Activated gamma-delta T cell treated with anti-CD3 and anti-CD28 coated beads, Interleukin-2, amount 50 U/mL, for 16 hours (primary cell): ENCODE measurements around the gene WRNIP1.

Experiments used
- DNase-seq: peaks from one replicate; pipeline ENCODE4 v3.0.0-alpha.2; 2020; ENCODE audit warnings: low read depth

Gene WRNIP1

GRCh38 chr6:2807342-2808090 is 42.3 kb downstream of the WRNIP1 start:
- no peak for DNase-seq

GRCh38 chr6:2809015-2809414 is 43.8 kb downstream of the WRNIP1 start:
- DNase-seq, result no peak

GRCh38 chr6:2810092-2810671 is 45.0 kb downstream of the WRNIP1 start:
- DNase-seq, result no peak

- DNase-seq, result no peak
Measured at GRCh38 chr6:2812695-2813094, 47.5 kb downstream of the WRNIP1 start.

GRCh38 chr6:2816158-2816557 is 51.0 kb downstream of the WRNIP1 start:
- no peak for DNase-seq

GRCh38 chr6:2817903-2818443 is 52.8 kb downstream of the WRNIP1 start:
- no peak for DNase-seq

DNA sequence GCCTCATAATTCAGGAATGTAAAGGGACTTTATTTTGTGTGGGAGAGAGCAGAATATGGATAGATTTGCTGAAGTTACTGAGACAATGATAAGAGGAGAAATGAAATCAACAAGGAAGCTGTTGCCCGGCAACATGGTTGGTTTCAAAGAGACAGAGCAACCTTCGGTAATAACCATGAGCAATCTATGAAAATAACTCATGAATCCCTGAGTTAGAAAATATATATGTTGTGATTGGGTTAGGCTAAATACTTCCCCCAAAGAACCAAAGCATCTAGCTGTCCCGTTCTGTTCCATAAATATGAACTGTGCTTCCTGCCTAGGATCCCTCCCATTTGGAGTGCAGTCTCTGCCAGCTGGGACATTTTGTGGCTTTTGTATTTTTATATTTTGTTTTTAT is 53.4 kb downstream of the WRNIP1 start:
- DNase-seq, result no peak

DNA sequence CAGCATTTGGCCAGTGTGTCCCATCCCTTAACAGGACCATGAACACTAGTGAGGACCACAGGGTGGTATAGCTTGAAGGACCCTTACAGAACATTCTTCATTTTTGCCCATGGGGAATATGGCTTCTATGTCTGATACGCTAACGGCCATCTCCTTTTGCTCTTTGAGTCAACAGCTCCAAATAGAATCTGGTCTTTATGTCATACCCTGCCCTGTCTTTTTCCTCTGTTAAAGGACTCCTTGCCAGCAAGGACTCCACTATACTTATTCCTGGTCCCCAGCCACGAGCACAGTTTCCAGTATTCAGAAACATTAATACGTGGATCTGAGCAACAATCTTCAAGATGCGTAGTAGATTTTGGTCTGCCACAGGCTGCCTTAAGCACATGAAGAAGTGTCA is 53.9 kb downstream of the WRNIP1 start:
- DNase-seq, result no peak

DNA sequence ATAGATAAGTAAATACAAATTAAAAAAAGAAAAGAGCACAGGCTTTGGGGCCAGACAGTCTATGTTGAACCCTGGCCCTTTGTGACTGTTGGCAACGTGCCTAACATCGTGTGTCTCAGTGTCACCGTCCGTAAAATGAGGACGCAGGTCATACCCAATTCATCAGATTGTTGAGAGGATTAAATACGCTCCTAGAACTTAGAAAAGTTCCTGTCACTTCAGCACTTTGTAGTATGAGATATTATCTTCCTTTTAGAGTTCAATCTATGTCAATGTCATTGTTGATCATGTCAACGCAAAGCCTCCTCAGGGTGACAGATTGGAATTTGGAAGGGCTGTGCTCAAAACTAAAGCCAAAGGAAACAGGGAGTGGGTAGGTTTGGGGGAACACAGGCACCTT is 54.8 kb downstream of the WRNIP1 start:
- DNase-seq, result no peak

GRCh38 chr6:2820415-2820814 is 55.2 kb downstream of the WRNIP1 start:
- no peak for DNase-seq

DNA sequence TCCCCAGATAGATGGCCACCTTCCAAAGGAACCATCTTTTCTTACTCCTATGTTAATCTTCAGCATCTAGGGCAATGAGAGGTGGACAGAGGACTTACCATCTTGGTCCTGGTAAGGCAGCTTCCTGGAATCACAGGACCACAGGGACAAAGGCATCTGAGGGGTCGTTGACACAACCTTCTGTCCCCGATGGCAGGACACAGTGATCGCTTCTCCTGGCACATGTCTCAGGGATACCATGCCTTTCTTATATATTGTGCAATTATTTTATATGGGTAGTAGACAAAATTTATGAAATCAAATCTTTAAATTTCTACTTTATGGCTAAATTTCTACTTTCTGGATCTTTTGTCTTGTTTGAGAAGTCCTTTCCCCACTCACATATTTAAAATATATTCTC is 56.4 kb downstream of the WRNIP1 start:
- no peak for DNase-seq

- no peak for DNase-seq
Measured at GRCh38 chr6:2823104-2823850, 58.1 kb downstream of the WRNIP1 start.

DNA sequence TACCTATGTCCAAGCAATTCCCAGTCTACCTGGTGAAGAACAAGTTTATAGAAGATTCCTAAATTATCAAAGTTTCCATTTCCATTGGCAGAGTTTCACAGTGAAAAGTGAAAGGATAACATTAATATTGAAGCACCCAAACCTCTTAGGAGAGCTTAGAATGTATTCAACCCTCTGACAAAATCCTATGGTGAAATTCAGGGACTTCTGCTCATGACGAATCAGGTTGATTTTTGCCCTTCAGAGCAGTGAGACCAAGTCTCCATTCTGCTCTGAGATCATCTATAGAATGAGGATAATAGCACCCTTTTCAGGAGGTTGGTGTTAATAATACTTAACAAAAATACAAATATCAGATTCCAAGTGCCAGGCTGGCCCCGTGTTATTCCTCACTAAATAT is 60.9 kb downstream of the WRNIP1 start:
- DNase-seq, result no peak

GRCh38 chr6:2827142-2827541 is 61.9 kb downstream of the WRNIP1 start:
- DNase-seq, result no peak

DNA sequence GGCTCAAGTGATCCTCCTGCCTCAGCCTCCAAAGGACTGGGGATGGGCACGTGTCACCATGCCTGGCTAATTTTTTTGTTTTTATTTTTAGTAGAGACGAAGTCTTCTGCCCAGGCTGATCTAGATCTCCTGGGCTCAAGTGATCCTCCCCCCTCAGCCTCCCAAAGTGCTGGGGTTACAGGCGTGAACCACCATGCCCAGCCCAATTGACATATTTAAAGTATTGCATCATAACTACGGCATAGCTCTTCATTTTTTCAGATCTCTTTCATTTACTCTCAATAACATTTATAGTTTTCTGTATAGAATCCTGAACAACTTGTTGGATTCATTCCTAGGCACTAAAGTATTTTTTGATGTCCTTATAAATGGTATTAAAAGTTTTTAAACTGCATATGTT is 63.4 kb downstream of the WRNIP1 start:
- DNase-seq, result no peak

DNA sequence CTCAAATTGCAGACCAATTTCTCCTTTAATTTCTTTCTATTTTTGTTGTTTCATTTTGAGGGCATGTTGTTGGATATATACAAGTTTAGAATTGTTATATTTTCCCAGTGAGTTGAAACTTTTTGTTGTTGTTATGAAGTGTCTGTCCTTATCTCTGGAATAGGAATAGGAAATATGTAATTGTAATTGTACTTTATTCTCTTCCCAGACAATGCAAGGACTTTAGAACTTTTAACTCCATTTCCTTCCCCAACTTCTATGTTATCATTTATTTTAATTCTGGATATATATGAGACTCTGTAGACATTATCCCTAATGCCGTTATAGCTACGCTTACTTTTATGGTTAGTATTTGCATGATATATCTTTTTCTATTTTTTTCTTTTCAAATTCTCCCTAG is 64.1 kb downstream of the WRNIP1 start:
- DNase-seq, result no peak

DNA sequence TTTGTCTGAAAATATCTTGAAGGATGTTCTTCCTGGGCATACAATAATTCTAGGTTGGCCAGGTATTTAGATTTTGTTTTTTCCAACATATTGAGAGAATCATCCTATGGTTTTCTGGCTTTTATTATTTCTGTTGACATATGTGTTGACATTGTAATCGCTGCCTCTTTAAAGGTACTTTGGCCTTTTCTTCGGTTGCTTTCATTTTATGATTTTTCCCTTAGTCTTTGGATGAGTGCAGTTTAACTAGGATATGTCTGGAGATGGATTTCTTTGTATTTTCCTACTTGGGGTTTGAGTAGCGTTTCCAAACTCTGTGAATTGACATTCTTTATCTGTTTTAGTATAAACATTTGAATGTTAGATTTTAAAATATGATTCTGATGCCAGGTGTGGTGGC is 65.0 kb downstream of the WRNIP1 start:
- DNase-seq, result no peak

DNA sequence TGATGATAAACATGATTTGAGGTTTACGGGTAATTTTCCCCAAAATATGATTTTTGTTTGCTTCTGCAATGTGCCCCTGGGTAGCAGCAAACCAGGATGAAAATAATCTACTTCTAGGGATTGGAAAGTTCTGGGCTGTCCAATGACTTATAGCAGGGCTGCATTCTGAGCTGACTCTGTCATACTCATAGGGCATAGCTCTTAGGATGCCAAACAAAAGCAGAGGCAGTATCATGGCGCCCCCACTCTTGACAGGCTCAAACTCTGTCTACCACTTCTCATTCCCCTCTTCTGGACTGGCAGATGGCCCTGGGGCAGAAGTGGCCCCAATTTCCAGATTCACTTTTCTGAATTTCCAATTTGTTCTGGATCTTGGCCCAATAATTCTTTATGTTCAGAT is 66.2 kb downstream of the WRNIP1 start:
- no peak for DNase-seq

DNA sequence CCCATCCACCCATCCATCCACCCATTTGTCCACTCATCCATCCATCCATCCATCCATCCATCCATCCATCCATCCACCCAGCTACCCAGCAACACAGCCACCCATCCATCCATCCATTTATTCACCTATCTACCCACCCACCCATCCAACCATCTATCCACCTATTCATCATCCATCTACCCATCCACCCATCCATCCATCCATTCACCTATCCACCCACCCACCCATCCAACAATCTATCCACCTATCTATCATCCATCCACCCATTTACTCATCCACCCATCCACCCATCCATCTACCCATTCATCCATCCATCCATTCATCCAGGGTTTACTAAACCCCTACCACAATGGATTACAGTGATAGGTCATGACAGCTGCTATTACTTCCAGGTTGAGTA is 69.1 kb downstream of the WRNIP1 start:
- DNase-seq, result no peak
